T-helper 1 cell treated with Interleukin-12 subunit alpha and Interleukin-12 subunit beta and Interleukin-4 antibody, amounts not matched to agents 30 μg/mL and 1 μg/mL, for 36 hours (primary cell): ENCODE results near the gene COX5B.
"Not testable (repeated sequence)": the region's sequence is repeated elsewhere in the genome, so short reads cannot be mapped to it uniquely, and the experiment has no call there.

ENCODE experiments used
- H3K27ac Mint-ChIP-seq: one replicate; pipeline ENCODE4 v1.8.0; 2021; ENCODE audit warnings: mild to moderate bottlenecking, mixed read lengths
- H3K27me3 Mint-ChIP-seq: one replicate; pipeline ENCODE4 v1.8.0; 2021; ENCODE audit warnings: low read depth, mixed read lengths
- H3K36me3 Mint-ChIP-seq: one replicate; pipeline ENCODE4 v1.8.0; 2021; ENCODE audit warnings: low read depth, mixed read lengths
- H3K4me1 Mint-ChIP-seq: one replicate; pipeline ENCODE4 v1.8.0; 2021; ENCODE audit warnings: low read depth, mixed read lengths
- H3K4me3 Mint-ChIP-seq: one replicate; pipeline ENCODE4 v1.8.0; 2021; ENCODE audit warnings: mild to moderate bottlenecking, moderate library complexity, mixed read lengths
- H3K9me3 Mint-ChIP-seq: one replicate; pipeline ENCODE4 v1.8.0; 2021; ENCODE audit warnings: mixed read lengths

Gene COX5B

GRCh38 chr2:97645695-97646629 is at the start of gene COX5B:
Gene COX5B (plus strand): TSS chr2:97646062. CDS start chr2:97646087, 25 bp downstream.
- Mint-ChIP-seq H3K36me3 (peaks cover 27% of the 10 kb centered on the region), H3K27me3 (no peaks in the 10 kb centered on the region), H3K27ac (peak within 1 kb of the TSS; percentile 93), H3K4me1 (peaks cover 16% of the 10 kb centered on the region), H3K9me3 (no peaks in the 10 kb centered on the region), H3K4me3 (peak within 1 kb of the TSS; percentile 89)

- not testable (repeated sequence) for H3K27ac Mint-ChIP-seq
- H3K27me3 Mint-ChIP-seq, result peaks cover 48% of the 10 kb centered on the region
Observed at GRCh38 chr2:97596180-97596579, 49.7 kb upstream of the COX5B start.

GRCh38 chr2:97601537-97601936 is 44.3 kb upstream of the COX5B start:
- H3K9me3 Mint-ChIP-seq, H3K27ac Mint-ChIP-seq, H3K4me1 Mint-ChIP-seq, H3K4me3 Mint-ChIP-seq, H3K36me3 Mint-ChIP-seq: not testable (repeated sequence)
- peaks cover 30% of the 10 kb centered on the region for H3K27me3 Mint-ChIP-seq

More at GRCh38 chr2:97596180-97596579, 49.7 kb upstream of the COX5B start:
- H3K4me1 Mint-ChIP-seq, H3K36me3 Mint-ChIP-seq, H3K4me3 Mint-ChIP-seq, H3K9me3 Mint-ChIP-seq: not testable (repeated sequence)

GRCh38 chr2:97605109-97605508 is 40.8 kb upstream of the COX5B start:
- not testable (repeated sequence) for H3K36me3 Mint-ChIP-seq, H3K9me3 Mint-ChIP-seq, H3K4me1 Mint-ChIP-seq, H3K4me3 Mint-ChIP-seq, H3K27me3 Mint-ChIP-seq, H3K27ac Mint-ChIP-seq

- not testable (repeated sequence) for H3K27me3 Mint-ChIP-seq, H3K4me1 Mint-ChIP-seq, H3K27ac Mint-ChIP-seq, H3K4me3 Mint-ChIP-seq, H3K9me3 Mint-ChIP-seq, H3K36me3 Mint-ChIP-seq
Observed at GRCh38 chr2:97605524-97606339, 40.1 kb upstream of the COX5B start.

- not testable (repeated sequence) for H3K27ac Mint-ChIP-seq, H3K9me3 Mint-ChIP-seq, H3K4me3 Mint-ChIP-seq, H3K36me3 Mint-ChIP-seq, H3K4me1 Mint-ChIP-seq, H3K27me3 Mint-ChIP-seq
Observed at GRCh38 chr2:97608745-97609144, 37.1 kb upstream of the COX5B start.

GRCh38 chr2:97611895-97612294 is 34.0 kb upstream of the COX5B start:
- H3K4me1 Mint-ChIP-seq, H3K9me3 Mint-ChIP-seq, H3K36me3 Mint-ChIP-seq, H3K27ac Mint-ChIP-seq, H3K27me3 Mint-ChIP-seq, H3K4me3 Mint-ChIP-seq: not testable (repeated sequence)

GRCh38 chr2:97615746-97616145 is 30.1 kb upstream of the COX5B start:
- not testable (repeated sequence) for H3K27me3 Mint-ChIP-seq, H3K36me3 Mint-ChIP-seq, H3K27ac Mint-ChIP-seq

GRCh38 chr2:97617911-97618310 is 28.0 kb upstream of the COX5B start:
- H3K9me3 Mint-ChIP-seq, result no peaks in the 10 kb centered on the region
- H3K27ac Mint-ChIP-seq, result no peak overlapping the region
- no peak overlapping the region for H3K4me3 Mint-ChIP-seq
- no peaks in the 10 kb centered on the region for H3K36me3 Mint-ChIP-seq
- no peaks in the 10 kb centered on the region for H3K27me3 Mint-ChIP-seq
- no peaks in the 10 kb centered on the region for H3K4me1 Mint-ChIP-seq

More at GRCh38 chr2:97615746-97616145, 30.1 kb upstream of the COX5B start:
- H3K4me3 Mint-ChIP-seq, H3K9me3 Mint-ChIP-seq, H3K4me1 Mint-ChIP-seq: not testable (repeated sequence)

- H3K27ac Mint-ChIP-seq, H3K4me1 Mint-ChIP-seq, H3K9me3 Mint-ChIP-seq, H3K27me3 Mint-ChIP-seq, H3K36me3 Mint-ChIP-seq, H3K4me3 Mint-ChIP-seq: not testable (repeated sequence)
Observed at GRCh38 chr2:97618939-97619827, 26.7 kb upstream of the COX5B start.

- not testable (repeated sequence) for H3K4me1 Mint-ChIP-seq, H3K9me3 Mint-ChIP-seq, H3K36me3 Mint-ChIP-seq, H3K27me3 Mint-ChIP-seq, H3K27ac Mint-ChIP-seq, H3K4me3 Mint-ChIP-seq
Observed at GRCh38 chr2:97620492-97620891, 25.4 kb upstream of the COX5B start.

- not testable (repeated sequence) for H3K27ac Mint-ChIP-seq, H3K4me3 Mint-ChIP-seq, H3K4me1 Mint-ChIP-seq, H3K36me3 Mint-ChIP-seq, H3K9me3 Mint-ChIP-seq, H3K27me3 Mint-ChIP-seq
Observed at GRCh38 chr2:97622976-97623375, 22.9 kb upstream of the COX5B start.

- not testable (repeated sequence) for H3K27ac Mint-ChIP-seq, H3K4me1 Mint-ChIP-seq
Observed at GRCh38 chr2:97625354-97626048, 20.4 kb upstream of the COX5B start.

GRCh38 chr2:97626049-97626430 is 19.8 kb upstream of the COX5B start:
- not testable (repeated sequence) for H3K4me1 Mint-ChIP-seq, H3K9me3 Mint-ChIP-seq, H3K27ac Mint-ChIP-seq, H3K36me3 Mint-ChIP-seq, H3K4me3 Mint-ChIP-seq
- peaks cover 21% of the 10 kb centered on the region for H3K27me3 Mint-ChIP-seq

More at GRCh38 chr2:97625354-97626048, 20.4 kb upstream of the COX5B start:
- not testable (repeated sequence) for H3K9me3 Mint-ChIP-seq, H3K4me3 Mint-ChIP-seq, H3K36me3 Mint-ChIP-seq
- peaks cover 16% of the 10 kb centered on the region for H3K27me3 Mint-ChIP-seq
